Measurements from ENCODE around the gene PPEF2.
"Not testable (repeated sequence)": the region's sequence is repeated elsewhere in the genome, so short reads cannot be mapped to it uniquely, and the experiment has no call there.

The PPEF2 gene

DNA sequence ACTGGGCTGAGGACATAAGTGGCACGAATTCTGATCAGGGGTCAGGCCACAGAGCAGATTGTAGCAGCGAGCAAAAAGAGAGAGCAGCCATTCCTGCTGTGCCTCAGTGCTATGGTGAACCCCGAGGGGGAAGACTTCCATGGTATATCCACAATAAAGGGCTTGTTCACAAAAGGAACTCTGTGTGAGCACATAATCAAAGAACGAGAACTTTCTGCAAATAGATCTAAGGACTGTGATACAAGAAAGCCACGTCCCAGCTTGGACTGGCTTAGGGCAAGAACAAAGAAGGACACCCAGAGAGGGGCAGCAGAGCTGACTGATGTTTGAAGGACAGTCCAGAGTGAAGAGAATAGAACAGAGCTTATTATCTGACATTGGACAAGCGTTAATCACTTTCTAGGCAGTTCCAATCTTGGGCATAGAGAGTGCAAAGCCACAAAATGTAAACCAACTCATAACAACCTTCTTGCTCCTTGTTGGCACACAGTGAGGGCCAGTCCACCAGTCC, 24.0 kb downstream of the PPEF2 start:
- no peak overlapping the region for H3K4me3 ChIP-seq (ENCODE audit: low read length)
- no peak for TF ChIP-seq ZNF274 (IDR thresholded peaks at IDR 0.05; ENCODE audit: low read depth, low read length)

DNA sequence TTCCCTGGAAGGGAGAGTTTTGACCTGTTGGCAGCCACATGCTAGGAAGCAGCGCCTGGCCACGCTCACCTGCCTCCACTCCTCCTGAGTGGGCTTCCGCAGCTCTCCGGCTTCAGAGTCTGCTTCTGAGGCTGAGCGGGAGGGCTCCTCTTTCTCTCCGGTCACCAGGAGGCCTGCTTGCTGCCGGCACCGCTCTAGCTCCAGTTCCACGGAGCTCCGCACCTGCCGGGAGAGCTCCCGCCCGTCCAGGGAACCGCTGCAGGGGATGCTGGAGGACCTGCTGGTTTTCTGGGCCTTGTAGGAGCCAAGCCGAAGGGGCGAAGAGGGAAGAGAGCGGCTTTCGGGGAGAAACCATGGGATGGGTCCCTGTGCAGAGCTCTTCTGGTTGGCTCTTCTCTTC, 26.0 kb downstream of the PPEF2 start:
- TF ChIP-seq ZNF274 (IDR thresholded peaks at IDR 0.05; ENCODE audit: low read depth, low read length): no peak

DNA sequence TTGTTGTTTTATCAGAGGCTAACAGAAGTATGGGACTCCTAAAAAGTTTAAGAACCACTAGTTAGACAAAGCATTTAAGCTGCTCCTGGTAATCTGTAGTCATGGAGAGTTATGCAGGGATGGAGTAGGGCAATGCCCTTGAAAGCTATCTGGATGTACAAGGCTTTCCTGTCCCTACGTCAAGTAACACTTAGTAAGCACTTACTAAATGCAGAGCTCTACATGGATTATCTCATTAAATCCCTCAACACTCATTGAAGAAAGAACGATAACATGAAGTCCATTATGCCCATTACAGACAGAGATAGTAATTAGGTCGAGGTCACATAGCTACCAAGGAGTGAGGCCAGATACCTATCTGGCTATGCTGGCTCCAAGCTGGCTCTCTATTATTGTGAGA, 33.2 kb downstream of the PPEF2 start:
- H3K4me3 ChIP-seq (ENCODE audit: low read length): no peak overlapping the region
- TF ChIP-seq ZNF274 (IDR thresholded peaks at IDR 0.05; ENCODE audit: low read depth, low read length): no peak

More for the DNA sequence above, 26.0 kb downstream of the PPEF2 start:
- no peak overlapping the region for H3K4me3 ChIP-seq (ENCODE audit: low read length)

DNA sequence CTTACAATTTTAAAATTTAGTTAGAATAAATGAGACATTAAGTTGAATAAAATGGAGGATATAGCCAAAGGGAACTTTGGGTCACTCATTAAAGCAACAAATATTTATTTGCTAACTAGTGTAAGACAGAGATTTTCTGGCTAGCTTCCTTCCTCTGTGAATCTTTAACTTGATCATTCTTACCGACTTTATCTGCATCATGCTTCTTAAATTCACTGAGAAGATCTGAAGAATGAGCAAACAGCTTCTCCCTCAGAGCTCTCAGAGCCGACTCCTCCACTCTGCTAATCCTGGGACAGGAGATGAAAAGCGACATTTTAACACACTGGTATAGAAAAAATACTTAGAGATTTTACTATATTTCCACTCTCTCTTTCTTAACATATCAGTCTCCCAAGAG, 35.1 kb downstream of the PPEF2 start:
- no peak overlapping the region for H3K4me3 ChIP-seq (ENCODE audit: low read length)
- no peak for TF ChIP-seq ZNF274 (IDR thresholded peaks at IDR 0.05; ENCODE audit: low read depth, low read length)

DNA sequence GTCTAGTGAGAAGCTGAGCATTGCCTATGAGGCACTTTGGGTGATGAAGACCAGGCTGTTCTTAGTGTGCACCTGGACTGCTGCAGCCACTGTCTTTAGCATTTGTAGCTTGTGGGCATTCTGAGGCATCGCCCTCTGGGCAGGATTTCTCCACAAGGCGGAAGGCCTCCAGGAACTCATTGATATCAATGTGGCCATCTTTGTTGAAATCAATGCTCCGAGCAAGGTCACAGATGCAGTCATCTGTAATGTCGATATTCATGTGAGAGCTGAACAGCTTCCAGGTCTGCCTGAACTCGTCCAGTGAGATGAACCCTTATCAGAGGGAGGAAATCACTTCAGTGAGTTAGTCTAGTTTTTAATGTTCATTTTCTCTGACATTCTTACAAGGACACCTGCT, 41.6 kb downstream of the PPEF2 start:
- no peak for TF ChIP-seq ZNF274 (IDR thresholded peaks at IDR 0.05; ENCODE audit: low read depth, low read length)
- H3K4me3 ChIP-seq (ENCODE audit: low read length): no peak overlapping the region

DNA sequence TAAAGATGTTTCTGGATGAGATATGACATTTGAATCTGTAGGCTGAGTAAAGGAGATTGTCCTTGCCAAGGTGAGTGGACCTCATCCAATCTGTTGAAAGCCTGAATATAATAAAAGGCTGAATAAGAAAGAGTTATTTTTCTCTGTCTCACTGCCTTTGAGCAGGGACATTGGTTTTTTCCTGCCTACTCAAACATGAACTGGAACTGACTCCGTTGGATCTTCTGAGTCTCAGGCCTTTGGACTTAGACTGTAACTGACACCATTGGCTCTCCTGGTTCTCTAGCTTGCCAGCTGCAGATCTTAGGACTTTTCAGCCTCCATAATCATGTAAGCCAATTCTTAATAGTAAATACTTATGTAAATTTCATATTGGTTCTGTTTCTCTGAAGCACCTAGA, 43.5 kb downstream of the PPEF2 start:
- no peak for TF ChIP-seq ZNF274 (IDR thresholded peaks at IDR 0.05; ENCODE audit: low read depth, low read length)

DNA sequence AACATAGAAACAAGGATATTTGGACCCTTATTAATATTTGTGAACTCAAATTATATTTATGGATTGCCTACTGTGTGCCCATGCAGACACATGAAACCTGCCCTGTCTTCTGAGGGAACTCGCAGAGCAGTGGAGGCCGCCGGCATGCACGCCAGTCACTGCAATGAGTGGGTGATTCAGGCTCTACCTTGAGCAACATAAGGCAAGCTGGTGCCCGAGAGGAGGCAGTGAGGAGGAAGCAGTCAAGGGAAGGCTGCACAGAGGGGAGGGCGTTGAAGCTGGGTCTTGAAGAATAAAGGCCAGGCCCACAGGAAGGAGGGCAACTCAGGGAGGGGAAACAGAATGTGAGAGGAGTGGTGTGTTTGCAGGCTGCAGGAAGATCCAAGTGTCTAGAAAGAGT, 52.8 kb downstream of the PPEF2 start:
- H3K4me3 ChIP-seq (ENCODE audit: low read length): no peak overlapping the region
- no peak for TF ChIP-seq ZNF274 (IDR thresholded peaks at IDR 0.05; ENCODE audit: low read depth, low read length)

More for the DNA sequence above, 43.5 kb downstream of the PPEF2 start:
- no peak overlapping the region for H3K4me3 ChIP-seq (ENCODE audit: low read length)

DNA sequence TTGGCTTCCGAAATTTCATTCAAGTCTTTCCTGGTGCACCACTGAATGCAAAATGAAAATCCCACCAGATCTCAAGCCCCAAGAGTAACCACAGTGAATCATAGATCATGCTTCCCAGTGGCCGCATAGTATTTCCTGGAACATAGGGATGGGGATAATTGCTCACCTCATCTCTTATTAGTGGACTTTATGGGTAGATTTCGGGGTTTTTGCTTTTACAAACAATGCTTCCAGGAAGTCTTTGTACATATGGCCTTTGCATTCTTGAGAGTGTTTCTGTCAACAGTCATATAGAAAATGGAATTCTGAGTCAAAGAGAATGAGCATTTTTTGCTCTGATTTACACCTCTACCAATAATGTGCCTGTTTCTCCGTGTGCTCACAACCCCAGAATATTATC, 53.4 kb downstream of the PPEF2 start:
- no peak for TF ChIP-seq ZNF274 (IDR thresholded peaks at IDR 0.05; ENCODE audit: low read depth, low read length)
- no peak overlapping the region for H3K4me3 ChIP-seq (ENCODE audit: low read length)

DNA sequence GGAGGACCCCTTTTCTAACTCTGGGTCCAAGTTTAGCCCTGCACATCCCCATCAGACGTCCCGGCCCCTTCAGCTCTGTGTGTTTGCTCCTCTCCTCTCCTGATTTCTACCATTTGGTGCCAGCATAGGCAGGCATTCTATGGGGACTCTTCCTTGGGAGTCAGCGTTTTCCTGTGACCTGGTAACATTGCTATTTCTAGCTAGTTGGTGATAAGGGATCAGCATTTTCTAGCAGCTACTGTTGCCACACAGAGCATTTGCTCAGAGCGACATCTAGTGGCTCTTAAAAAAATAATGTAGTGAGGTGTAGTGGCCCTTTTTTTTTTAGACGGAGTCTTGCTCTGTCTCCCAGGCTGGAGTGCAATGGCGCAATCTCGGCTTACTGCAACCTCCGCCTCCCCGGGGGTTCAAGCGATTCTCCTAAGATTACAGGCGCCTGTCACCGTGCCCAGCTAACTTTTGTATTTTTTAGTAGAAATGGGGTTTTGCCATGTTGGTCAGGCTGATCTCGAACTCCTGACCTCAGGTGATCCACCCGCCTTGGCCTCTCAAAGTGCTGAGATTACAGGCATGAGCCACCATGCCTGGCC, 54.0 kb downstream of the PPEF2 start:
- H3K4me3 ChIP-seq (ENCODE audit: low read length): not testable (repeated sequence)

DNA sequence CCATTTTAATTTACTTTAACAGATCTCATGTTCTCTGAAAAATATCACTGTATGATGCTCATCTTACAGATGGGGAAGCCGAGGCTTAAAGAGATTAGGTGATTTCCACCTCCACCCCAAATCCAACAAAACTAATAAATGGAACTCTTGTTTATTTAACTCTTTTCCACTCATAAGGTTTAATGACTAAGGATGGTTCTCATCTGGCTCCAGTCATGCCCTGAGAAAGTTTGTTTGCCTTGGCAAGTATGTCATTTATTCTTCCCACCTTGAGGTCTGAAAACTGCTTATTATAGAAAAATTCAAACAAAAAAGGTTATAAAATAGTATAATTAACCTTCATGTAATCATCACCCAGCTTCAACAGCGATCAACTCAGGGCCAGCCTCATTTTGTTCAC, 56.3 kb downstream of the PPEF2 start:
- H3K4me3 ChIP-seq (ENCODE audit: low read length): no peak overlapping the region
- no peak for TF ChIP-seq ZNF274 (IDR thresholded peaks at IDR 0.05; ENCODE audit: low read depth, low read length)

DNA sequence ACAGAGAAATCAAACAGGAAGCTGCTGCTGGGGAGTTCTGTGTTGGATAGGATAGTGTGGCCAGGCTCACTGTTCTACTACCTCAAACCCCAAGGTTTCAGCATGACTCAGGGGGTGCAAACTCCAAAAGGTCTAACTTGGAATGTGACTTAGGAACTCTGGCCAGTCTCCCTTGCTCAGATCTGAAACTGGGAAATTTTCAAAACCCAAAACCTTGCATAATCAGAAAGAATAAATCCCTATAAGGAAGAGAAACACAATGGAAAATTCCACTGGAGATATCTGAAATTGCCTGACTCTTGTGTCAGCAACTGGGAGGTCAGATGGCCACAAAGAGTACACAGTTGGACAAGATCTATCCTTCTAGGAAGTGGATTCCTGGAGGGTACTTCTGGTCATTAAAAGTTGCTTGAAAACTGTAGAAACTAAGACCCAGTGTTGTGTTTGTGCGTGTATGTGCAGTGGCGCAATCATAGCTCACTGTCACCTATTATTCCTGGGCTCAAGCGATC, 58.0 kb downstream of the PPEF2 start:
- no peak for TF ChIP-seq ZNF274 (IDR thresholded peaks at IDR 0.05; ENCODE audit: low read depth, low read length)
- no peak overlapping the region for H3K4me3 ChIP-seq (ENCODE audit: low read length)

DNA sequence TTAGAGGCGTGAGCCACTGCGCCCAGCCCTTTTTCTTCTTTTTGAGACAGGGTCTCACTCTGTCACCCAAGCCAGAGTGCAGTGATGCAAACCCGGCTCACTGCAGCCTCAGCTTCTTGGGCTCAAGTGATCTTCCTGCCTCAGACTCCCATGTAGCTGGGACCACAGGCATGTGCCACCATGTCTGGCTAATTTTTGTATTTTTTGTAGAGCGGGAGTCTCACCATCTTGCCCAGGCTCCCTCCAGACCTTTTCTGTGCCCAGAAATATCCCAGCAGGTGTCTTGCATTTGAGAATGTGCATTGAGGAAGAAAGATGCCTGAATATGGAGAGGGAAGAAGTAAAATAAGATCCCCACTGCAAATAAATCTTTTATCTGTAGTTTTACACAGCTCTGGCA, 58.7 kb downstream of the PPEF2 start:
- no peak overlapping the region for H3K4me3 ChIP-seq (ENCODE audit: low read length)
- no peak for TF ChIP-seq ZNF274 (IDR thresholded peaks at IDR 0.05; ENCODE audit: low read depth, low read length)

DNA sequence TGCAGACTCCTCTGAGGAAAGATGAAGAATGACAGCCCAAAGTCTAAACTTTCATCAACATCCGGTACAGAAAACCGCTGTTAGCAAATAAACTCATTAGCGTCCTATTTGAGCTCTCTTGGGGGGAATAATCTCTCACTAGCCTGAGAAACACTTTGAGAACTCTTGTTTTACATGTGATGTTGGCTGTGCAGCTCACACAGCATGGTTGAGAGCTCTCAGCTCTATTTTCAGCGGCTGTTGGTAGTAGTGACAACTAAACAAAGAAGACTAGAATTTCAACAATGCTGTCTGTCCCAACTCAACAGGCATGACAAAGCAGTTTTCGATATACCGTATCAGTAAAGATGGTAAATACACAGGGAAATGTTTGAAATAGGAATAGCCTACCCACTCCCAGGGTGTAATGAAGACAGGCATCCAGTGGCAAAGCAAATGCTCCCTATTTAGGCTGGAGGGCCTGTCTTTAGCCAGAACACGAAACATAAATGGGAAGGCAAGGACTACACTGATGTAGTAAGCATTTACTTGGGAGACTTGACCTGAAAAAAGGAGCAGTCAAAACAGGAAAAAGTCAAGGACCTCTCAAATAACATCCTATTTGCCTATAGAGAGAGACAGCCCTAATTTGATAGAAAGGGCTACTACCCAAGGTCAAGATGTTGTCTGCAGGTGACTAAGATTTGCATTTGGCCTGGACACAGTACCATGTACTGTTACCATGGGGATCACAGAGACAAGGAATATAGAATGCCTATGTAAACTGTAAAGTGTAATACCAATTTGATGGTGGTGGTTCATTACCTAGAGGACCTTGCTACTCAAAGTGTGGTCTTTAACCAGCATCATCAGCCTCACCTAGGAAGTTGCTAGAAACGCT, 60.4 kb downstream of the PPEF2 start:
- no peak for TF ChIP-seq ZNF274 (IDR thresholded peaks at IDR 0.05; ENCODE audit: low read depth, low read length)
- no peak overlapping the region for H3K4me3 ChIP-seq (ENCODE audit: low read length)

DNA sequence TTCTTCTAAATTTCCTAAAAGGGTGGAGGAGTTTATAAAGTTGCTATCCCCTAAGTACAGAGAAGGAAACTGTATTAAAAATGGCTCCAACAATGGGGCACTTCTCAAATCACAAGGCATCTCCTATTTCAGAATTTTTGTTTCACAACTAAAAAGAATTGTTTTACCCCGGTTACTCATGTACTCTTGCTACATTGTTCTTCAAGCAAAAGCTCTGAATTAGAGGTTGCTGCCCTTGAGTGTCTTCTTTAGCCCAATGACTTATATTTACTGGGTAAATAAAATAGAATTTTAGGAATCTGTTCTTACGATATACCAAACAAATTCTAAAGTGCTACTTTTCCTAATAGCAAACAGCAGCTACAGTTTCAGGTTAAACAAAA, 67.5 kb downstream of the PPEF2 start:
- no peak for TF ChIP-seq ZNF274 (IDR thresholded peaks at IDR 0.05; ENCODE audit: low read depth, low read length)

DNA sequence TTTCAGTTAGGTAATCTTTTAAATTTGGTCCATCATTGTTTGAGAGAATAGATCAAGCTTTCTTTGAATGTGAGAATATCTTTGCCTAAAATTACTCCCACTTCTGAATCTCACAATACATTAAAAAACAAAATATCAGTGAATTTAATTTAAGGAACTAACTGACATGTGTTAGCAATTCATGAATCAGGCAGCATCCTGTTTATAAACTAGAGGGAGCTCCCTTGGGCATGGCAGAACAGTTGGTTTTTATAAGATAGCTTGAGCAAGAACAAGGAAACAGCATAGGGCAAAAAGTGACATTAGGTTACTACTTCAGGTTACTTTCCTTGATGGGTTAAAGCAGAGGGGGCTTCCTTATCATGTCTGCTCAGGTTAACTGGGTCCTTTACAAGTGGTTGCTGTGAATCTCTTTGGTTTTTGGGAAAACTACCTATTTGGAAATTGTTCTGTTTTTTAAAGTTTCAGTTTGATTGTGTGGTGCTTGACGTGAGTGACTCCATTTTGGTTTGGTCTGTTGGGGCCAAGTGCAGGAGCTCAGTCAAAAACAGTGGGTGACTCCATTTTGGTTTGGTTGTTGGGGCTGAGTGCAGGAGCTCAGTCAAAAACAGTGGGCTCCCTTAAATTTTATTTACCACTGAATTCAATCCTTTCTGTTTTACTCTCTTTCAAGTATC, 68.0 kb downstream of the PPEF2 start:
- H3K4me3 ChIP-seq (ENCODE audit: low read length): no peak overlapping the region
- no peak for TF ChIP-seq ZNF274 (IDR thresholded peaks at IDR 0.05; ENCODE audit: low read depth, low read length)

More for the DNA sequence above, 67.5 kb downstream of the PPEF2 start:
- H3K4me3 ChIP-seq (ENCODE audit: low read length): no peak overlapping the region

Measured in GM08714 (cell line).